Activated CD4-positive, alpha-beta T cell treated with anti-CD3 and anti-CD28 coated beads for 24 hours (primary cell): Measurements from ENCODE around the gene MPRIP.

Source experiments
- DNase-seq, 2 donors: peaks; one replicate each; pipeline ENCODE4 v3.0.0-alpha.2; 2020; ENCODE audit warnings: low read depth in 2 of 2

Gene MPRIP

GRCh38 chr17:17213775-17214174 is 171.5 kb downstream of the MPRIP start:
- DNase-seq = no peak

DNA sequence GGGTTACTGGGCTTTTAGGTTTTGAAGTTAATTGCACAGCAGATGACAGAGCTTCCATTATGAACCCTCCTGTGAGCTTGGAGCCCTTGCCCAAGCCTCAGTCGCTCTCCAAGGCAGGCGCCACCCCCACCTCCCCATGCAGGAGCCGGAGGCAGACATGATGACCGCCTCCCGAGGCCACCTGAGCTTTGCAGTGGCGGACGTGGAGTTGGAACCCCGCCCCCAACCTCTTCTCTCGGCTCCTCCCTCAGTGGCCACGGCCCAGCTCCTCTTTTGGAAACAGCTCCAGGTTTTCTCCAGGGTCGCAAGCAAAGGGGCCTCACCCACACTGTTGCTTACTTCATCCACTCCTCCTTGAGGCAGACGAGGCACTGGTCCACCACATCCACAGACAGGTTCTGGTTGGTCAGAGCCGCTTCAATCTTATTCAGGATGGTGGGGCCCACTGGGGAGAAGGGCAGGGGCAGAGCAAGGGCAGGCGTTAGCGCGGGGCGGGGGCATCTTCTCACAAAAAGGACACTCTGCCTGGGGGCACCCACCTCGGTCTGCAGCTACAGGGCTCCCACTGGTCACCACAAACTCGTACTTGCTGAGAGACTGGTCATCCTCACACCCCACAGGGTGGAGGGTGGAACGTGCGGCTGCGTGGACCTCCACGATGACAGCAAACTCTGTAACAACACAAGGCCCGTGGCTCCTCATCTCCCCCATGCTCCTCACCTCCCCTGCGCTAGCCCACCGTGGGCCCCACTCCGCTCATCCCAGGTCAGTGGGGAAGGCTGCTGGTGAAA is 172.6 kb downstream of the MPRIP start:
- DNase-seq = no peak

GRCh38 chr17:17215575-17215974 is 173.3 kb downstream of the MPRIP start:
- DNase-seq = no peak

DNA sequence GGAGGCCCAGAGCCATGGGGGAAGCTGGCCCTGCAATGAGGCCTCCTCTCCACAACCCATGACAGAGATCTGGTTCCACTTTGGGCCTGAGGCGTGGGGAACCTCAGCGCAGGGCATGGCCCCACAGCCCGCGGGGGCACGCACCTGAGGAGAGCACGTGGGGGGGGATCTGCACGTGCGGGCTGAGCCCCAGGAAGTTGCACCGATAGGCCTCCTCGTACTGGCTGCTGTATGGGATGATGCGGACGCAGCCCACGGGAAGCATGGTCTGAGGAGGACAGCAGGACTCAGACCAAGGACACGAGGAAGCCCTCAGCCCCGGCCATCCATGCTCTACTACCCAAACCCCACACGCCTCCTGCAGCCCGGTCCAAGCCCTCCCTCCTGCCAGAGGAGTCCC is 174.0 kb downstream of the MPRIP start:
- DNase-seq = no peak

GRCh38 chr17:17216776-17217175 is 174.5 kb downstream of the MPRIP start:
- no peak for DNase-seq

GRCh38 chr17:17217995-17218394 is 175.7 kb downstream of the MPRIP start:
- no peak for DNase-seq

- DNase-seq = no peak
Measured at GRCh38 chr17:17220529-17220928, 178.3 kb downstream of the MPRIP start.

- no peak for DNase-seq
Measured at GRCh38 chr17:17221329-17221728, 179.1 kb downstream of the MPRIP start.

GRCh38 chr17:17223736-17224135 is 181.5 kb downstream of the MPRIP start:
- DNase-seq = no peak

GRCh38 chr17:17224137-17224536 is 181.9 kb downstream of the MPRIP start:
- DNase-seq = no peak

GRCh38 chr17:17225901-17226300 is 183.6 kb downstream of the MPRIP start:
- DNase-seq = no peak

- no peak for DNase-seq
Measured at GRCh38 chr17:17226451-17227265, 184.4 kb downstream of the MPRIP start.

DNA sequence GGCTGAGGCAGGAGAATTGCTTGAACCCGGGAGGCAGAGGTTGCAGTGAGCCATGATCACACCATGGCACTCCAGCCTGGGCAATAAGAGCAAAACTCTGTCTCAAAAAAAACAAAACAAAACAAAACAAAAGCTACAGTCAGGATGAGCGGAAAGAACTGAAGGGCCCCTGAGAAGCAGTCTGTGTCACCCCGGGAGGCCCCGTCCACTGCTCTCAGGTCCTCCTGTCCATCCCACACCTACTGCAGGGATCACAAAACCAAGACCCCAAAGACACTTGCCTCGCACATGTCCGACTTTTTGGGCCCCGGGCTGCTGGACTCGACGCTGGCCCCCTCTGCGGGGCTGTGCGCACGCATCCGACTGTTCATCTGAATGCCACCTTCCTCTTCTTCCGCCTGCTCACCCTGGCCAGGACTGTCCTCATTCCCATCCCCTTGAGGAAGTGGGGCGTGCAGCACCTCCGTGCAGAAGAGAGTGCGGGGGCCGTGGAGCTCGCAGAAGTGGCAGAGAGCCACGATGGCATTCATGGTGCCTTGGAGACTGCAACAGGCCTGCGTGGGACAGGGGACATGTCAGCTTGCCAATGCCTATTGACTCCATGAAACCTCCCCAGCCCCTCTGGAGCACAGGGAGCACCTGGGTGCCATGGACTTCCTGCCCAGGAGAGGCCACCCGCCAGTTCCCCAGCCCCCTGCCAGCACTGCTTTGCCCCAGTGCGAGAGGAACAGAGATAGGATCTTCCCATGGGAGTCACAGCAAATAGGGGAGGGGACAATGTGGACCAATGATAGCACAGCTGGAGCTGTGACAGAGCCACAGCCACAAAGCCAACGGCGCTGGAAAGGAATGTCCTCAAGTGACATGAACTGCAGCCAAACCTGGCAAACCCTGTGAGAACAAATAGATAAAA is 185.6 kb downstream of the MPRIP start:
- no peak for DNase-seq

DNA sequence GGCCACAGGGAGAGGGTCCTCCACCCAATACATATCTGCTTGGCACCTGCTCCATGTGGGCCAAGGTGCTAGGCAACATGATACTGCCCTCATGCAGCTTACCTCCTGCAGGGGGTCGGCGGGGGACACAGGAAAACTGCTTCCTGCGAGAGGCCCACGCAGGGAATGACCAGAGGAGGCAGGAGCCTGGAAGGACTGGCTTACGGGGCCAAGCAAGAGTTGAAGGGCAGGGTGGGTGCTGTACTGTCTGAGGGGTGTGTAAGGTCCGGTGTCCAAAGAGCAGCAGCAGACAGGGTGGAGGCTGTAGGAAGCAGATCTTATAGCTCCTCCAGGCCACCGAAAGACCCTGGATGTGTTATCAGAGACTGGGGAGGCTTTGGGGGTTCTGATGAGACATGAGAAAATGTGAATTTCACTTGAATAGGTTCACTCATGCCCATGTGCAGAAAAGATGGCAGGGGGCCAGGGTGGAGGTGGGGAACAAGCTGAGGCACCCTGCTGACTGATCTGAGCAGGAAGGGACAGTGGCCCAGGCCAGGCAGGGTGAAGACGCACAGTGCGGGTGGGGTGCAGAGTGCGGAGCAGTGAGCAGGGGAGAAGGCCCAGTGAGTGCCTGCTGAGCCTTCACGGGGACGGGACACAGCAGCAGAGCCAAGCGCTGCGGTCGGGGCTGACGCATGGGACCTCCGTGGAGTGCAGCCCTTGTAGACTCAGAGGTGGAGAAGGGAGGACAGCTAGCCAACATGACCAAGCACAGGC is 186.4 kb downstream of the MPRIP start:
- DNase-seq = no peak

- no peak for DNase-seq
Measured at GRCh38 chr17:17229416-17230384, 187.4 kb downstream of the MPRIP start.

DNA sequence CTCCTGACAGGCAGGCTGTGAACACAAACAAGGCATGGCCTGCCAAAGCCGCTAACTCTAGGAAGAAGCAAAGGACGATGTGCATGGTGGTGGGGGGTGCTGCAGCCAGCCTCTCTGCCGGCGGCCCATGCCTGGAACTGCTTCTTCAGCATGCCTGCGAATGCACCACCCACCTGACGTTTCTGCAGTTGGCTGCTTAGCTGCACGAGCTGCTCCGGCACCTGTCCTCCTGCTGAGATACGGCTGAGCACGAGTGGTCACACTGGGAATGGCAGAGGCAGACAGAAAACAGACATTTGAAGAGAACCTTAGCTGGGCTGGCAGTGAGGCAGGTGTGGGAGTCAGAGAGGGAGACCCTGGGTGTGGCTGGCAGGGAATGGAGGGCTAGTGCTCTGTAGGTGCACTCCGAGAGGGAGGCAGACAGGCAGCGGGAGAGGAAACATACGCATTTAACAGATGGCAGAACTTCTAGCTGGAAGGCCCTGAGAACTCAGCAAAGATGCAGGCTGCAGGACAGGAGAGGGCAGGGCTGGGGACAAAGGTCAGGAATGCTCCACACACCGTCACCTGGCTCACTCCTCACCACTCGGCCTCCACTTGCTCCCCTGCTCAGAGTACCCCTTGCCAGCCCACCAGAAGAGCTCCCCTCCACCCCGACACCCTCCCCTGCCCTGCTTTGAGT is 189.5 kb downstream of the MPRIP start:
- no peak for DNase-seq

- no peak for DNase-seq
Measured at GRCh38 chr17:17232303-17232621, 190.0 kb downstream of the MPRIP start.

- DNase-seq = no peak
Measured at GRCh38 chr17:17235212-17236174, 193.2 kb downstream of the MPRIP start.
